DND-41 (cell line): ENCODE data around the gene HEMK1.

ENCODE experiments used
- EZH2 ChIP-seq: IDR thresholded peaks from 3 replicates; pipeline ENCODE4 v1.6.1; 2012; ENCODE audit warnings: borderline replicate concordance, low read depth, mild to moderate bottlenecking, moderate library complexity, low read length, inconsistent platforms; ENCODE audit not compliant: severe bottlenecking
- TF ChIP-seq, protein P1 (sequence below): IDR thresholded peaks from 2 replicates; pipeline ENCODE4 v1.5.1; 2012; ENCODE audit warnings: borderline replicate concordance, low read length, moderate library complexity, mild to moderate bottlenecking; ENCODE audit not compliant: poor library complexity, severe bottlenecking; ENCODE audit errors: extremely low read depth

DNA sequence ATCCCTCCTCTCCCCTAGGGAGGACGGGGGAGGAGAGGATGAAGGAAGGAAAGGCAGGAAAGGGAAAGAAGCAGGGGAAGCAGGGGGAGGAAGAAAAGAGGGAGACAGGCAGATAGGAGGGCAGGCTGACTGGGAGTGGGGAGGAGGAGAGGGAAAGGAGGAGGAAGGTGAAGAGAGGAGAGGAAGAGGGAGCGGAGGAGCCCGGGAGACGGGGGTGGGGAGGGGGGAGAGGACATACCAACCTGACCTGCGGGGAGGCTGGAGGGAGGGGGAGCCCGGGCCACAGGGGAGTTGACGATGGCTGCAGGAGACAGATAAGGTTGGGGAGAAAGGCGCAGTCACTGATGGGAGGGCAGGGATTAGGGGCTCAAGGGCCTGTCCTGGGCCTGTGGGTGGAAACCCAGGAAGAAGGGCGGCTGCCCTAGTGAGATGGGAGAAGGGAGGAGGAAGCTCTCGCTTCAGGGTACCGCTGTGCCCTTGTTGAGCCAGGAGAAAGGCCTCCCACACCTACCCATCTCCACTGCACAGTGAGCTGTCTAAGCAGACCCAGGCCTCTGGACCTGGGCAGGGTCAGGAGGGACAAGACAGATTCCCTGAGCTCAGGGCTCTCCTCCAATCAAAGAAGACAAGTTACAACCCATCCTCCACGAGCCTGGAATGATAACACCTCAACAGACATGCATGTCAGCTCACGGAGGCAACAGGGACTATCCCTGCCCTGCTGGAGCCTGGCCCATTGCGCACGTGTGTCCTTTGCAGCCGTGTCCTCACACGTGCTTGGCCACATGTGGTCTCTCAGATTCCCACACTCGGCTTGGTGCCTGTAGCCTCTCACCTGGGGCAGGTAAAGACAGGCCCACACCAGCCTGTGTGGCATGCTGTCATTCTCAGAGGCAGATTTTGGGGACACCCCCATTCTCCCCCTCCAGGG is 29.7 kb upstream of the HEMK1 start:
- TF ChIP-seq, protein P1, sequence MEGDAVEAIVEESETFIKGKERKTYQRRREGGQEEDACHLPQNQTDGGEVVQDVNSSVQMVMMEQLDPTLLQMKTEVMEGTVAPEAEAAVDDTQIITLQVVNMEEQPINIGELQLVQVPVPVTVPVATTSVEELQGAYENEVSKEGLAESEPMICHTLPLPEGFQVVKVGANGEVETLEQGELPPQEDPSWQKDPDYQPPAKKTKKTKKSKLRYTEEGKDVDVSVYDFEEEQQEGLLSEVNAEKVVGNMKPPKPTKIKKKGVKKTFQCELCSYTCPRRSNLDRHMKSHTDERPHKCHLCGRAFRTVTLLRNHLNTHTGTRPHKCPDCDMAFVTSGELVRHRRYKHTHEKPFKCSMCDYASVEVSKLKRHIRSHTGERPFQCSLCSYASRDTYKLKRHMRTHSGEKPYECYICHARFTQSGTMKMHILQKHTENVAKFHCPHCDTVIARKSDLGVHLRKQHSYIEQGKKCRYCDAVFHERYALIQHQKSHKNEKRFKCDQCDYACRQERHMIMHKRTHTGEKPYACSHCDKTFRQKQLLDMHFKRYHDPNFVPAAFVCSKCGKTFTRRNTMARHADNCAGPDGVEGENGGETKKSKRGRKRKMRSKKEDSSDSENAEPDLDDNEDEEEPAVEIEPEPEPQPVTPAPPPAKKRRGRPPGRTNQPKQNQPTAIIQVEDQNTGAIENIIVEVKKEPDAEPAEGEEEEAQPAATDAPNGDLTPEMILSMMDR, result no peak
- TF ChIP-seq EZH2, result no peak
